Hindlimb muscle (tissue), 1 donor: ENCODE data around the gene UBAC2. TPM values are rescaled to one million over a fixed set of nuclear protein-coding genes. Genes with fewer than 3 reads are reported as not detected.
"Not testable (repeated sequence)": the region's sequence is repeated elsewhere in the genome, so short reads cannot be mapped to it uniquely, and the experiment has no call there.

Experiments
- DNase-seq: peaks from one replicate; pipeline ENCODE4 v3.0.0-alpha.2; 2013
- polyA plus RNA-seq: library from polyadenylated mRNA; unstranded; fragments of 120-200 nt; gene quantifications from one replicate; pipeline ENCODE4 v1.2.1, GENCODE V29; 2013; ENCODE audit not compliant: insufficient read length

UBAC2 gene
- polyA plus RNA-seq, 1 donor: 89.7 TPM

- DNase-seq: no peak
Observed at GRCh38 chr13:99398071-99398470, 197.4 kb downstream of the UBAC2 start.

- no peak for DNase-seq
Observed at GRCh38 chr13:99398916-99399622, 198.4 kb downstream of the UBAC2 start.

GRCh38 chr13:99399623-99399974 is 198.9 kb downstream of the UBAC2 start:
- DNase-seq: no peak

- no peak for DNase-seq
Observed at GRCh38 chr13:99403458-99403971, 202.9 kb downstream of the UBAC2 start.

GRCh38 chr13:99404005-99404755 is 203.5 kb downstream of the UBAC2 start:
- DNase-seq: no peak

- DNase-seq: no peak
Observed at GRCh38 chr13:99405966-99406365, 205.3 kb downstream of the UBAC2 start.

GRCh38 chr13:99406799-99407201 is 206.1 kb downstream of the UBAC2 start:
- DNase-seq: no peak

GRCh38 chr13:99407906-99408702 is 207.4 kb downstream of the UBAC2 start:
- DNase-seq: no peak

GRCh38 chr13:99408703-99409000 is 208.0 kb downstream of the UBAC2 start:
- DNase-seq: no peak

- not testable (repeated sequence) for DNase-seq
Observed at GRCh38 chr13:99409461-99410083, 208.9 kb downstream of the UBAC2 start.

GRCh38 chr13:99410646-99411475 is 210.2 kb downstream of the UBAC2 start:
- DNase-seq: not testable (repeated sequence)

GRCh38 chr13:99412856-99413255 is 212.2 kb downstream of the UBAC2 start:
- no peak for DNase-seq

GRCh38 chr13:99414048-99414995 is 213.7 kb downstream of the UBAC2 start:
- DNase-seq: no peak

- DNase-seq: no peak
Observed at GRCh38 chr13:99415014-99415650, 214.5 kb downstream of the UBAC2 start.

- DNase-seq: no peak
Observed at GRCh38 chr13:99415851-99416331, 215.2 kb downstream of the UBAC2 start.

- no peak for DNase-seq
Observed at GRCh38 chr13:99416411-99417121, 215.9 kb downstream of the UBAC2 start.

- no peak for DNase-seq
Observed at GRCh38 chr13:99417201-99418102, 216.8 kb downstream of the UBAC2 start.
